Measurements from ENCODE around the gene CCDC192. TPM values are rescaled to one million over a fixed set of nuclear protein-coding genes. Genes with fewer than 3 reads are reported as not detected.

CCDC192 gene
- polyA plus RNA-seq, 3 donors = not detected

DNA sequence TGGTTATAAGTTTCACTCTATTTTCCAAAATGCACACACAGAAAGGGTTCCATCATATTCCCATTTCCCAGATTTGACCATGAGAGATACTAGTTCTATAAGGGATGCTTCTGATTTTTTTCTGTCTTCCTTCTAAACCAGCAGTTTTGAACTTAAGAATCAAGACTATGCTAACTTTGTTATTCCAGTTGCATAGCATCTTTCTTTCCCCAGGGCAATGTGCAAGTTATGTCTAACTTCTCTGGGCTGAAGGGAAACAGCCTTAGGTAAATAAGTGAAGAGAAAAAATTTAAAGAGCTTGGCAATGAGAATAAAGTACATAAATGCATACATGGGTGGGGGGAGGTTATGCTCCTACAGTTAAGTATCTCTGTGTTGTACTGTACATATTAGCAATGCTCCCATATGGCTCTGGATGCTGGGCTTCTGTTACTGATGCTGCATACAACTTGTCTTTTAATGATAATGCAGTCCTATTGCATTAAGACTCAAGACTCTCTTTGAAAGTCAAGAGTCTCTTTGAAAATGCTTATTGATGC lies 254.6 kb downstream of the CCDC192 start:
- no peaks in the 10 kb centered on the region for H3K9me3 ChIP-seq (replicated peaks in 1 of 2; ENCODE audit: control insufficient read depth in 1 of 2, insufficient read depth in 1 of 2, low read length in 2 of 2)
- no peak for DNase-seq
- H3K4me3 Mint-ChIP-seq = no peak overlapping the region
- H3K27me3 ChIP-seq (ENCODE audit: control insufficient read depth in 2 of 2, insufficient read depth in 2 of 2, low read length in 2 of 2) = no peaks in the 10 kb centered on the region
- peaks cover 0 to 3% of the 10 kb centered on the region in 2 donors for H3K36me3 Mint-ChIP-seq
- no peak overlapping the region for H2AFZ ChIP-seq (ENCODE audit: insufficient read depth, low read depth, low read length, poor library complexity, severe bottlenecking)
- peaks cover 0 to 4% (median 0%) of the 10 kb centered on the region in 3 donors for H3K27me3 Mint-ChIP-seq (ENCODE audit: low read depth in 3 of 3)
- H3K27ac Mint-ChIP-seq = no peak overlapping the region
- H3K4me1 Mint-ChIP-seq = peaks cover 17% of the 10 kb centered on the region
- H3K9me3 Mint-ChIP-seq = peaks cover 0 to 10% (median 2%) of the 10 kb centered on the region in 7 donors
- no peak overlapping the region for H3K27ac ChIP-seq (ENCODE audit: low read depth in 1 of 2, low read length in 2 of 2)
- no peaks in the 10 kb centered on the region for H4K20me1 ChIP-seq (ENCODE audit: insufficient read depth, low read length)
- TF ChIP-seq, protein P1, sequence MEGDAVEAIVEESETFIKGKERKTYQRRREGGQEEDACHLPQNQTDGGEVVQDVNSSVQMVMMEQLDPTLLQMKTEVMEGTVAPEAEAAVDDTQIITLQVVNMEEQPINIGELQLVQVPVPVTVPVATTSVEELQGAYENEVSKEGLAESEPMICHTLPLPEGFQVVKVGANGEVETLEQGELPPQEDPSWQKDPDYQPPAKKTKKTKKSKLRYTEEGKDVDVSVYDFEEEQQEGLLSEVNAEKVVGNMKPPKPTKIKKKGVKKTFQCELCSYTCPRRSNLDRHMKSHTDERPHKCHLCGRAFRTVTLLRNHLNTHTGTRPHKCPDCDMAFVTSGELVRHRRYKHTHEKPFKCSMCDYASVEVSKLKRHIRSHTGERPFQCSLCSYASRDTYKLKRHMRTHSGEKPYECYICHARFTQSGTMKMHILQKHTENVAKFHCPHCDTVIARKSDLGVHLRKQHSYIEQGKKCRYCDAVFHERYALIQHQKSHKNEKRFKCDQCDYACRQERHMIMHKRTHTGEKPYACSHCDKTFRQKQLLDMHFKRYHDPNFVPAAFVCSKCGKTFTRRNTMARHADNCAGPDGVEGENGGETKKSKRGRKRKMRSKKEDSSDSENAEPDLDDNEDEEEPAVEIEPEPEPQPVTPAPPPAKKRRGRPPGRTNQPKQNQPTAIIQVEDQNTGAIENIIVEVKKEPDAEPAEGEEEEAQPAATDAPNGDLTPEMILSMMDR (IDR thresholded peaks at IDR 0.05) = no peak
- intact Hi-C loops (cut with micrococcal nuclease) = no loop called here
- H3K79me2 ChIP-seq (ENCODE audit: insufficient read depth, low read length) = no peaks in the 10 kb centered on the region
- H3K4me2 ChIP-seq (replicated peaks; ENCODE audit: extremely low read depth, low read length, poor library complexity, severe bottlenecking) = no peak overlapping the region
- H3K36me3 ChIP-seq (replicated peaks in 1 of 2; ENCODE audit: control insufficient read depth in 1 of 2, insufficient read depth in 2 of 2, low read length in 2 of 2) = no peaks in the 10 kb centered on the region
- no peaks in the 10 kb centered on the region for H3K4me1 ChIP-seq (ENCODE audit: control insufficient read depth in 1 of 2, insufficient read depth in 2 of 2, low read length in 2 of 2)
- H3K4me3 ChIP-seq (replicated peaks in 1 of 3; ENCODE audit: low read depth in 2 of 3, low read length in 3 of 3) = no peak overlapping the region
- H3K9ac ChIP-seq (ENCODE audit: insufficient read depth, low read length, poor library complexity, severe bottlenecking) = no peak overlapping the region

DNA sequence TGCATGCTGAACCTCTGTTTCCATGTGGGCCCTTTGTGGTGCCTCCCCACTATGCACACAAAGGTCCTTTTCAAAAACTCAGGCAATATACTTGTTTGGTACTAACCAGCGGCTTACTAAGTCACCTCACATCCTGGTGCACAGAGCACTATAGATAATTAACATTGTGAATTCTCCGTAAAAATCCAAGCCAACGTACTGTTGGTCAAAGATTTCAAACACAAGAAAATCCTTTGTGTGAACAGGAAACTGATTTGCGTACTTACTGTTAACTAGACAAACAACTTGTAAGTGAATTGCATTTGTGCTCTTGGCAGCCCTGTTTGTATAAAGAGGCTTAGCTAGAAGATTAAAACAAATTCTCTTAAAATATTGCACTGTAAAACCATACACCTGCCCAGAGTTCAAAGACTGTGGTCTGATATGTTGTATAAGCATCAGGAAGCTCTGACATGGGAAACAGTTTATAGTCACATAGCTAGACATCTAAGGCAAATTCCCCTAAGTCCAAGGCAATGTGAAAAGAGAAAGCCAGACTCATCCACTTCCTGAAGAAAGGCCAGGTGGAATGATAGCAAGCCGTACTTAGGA lies 255.3 kb downstream of the CCDC192 start:
- Histone ChIP-seq H4K20me1 (ENCODE audit: insufficient read depth, low read length) (no peaks in the 10 kb centered on the region), H3K27ac (ENCODE audit: low read depth in 1 of 2, low read length in 2 of 2) (no peak overlapping the region), H3K4me1 (ENCODE audit: control insufficient read depth in 1 of 2, insufficient read depth in 2 of 2, low read length in 2 of 2) (no peaks in the 10 kb centered on the region), H2AFZ (ENCODE audit: insufficient read depth, low read depth, low read length, poor library complexity, severe bottlenecking) (no peak overlapping the region), H3K27me3 (ENCODE audit: control insufficient read depth in 2 of 2, insufficient read depth in 2 of 2, low read length in 2 of 2) (no peaks in the 10 kb centered on the region), H3K79me2 (ENCODE audit: insufficient read depth, low read length) (no peaks in the 10 kb centered on the region), H3K4me3 (replicated peaks in 1 of 3; ENCODE audit: low read depth in 2 of 3, low read length in 3 of 3) (no peak overlapping the region), H3K4me2 (replicated peaks; ENCODE audit: extremely low read depth, low read length, poor library complexity, severe bottlenecking) (no peak overlapping the region), H3K36me3 (replicated peaks in 1 of 2; ENCODE audit: control insufficient read depth in 1 of 2, insufficient read depth in 2 of 2, low read length in 2 of 2) (no peaks in the 10 kb centered on the region), H3K9me3 (replicated peaks in 1 of 2; ENCODE audit: control insufficient read depth in 1 of 2, insufficient read depth in 1 of 2, low read length in 2 of 2) (no peaks in the 10 kb centered on the region), H3K9ac (ENCODE audit: insufficient read depth, low read length, poor library complexity, severe bottlenecking) (no peak overlapping the region)
- TF ChIP-seq, protein P1 (IDR thresholded peaks at IDR 0.05) = no peak
- H3K27me3 Mint-ChIP-seq (ENCODE audit: low read depth in 3 of 3) = peaks cover 0 to 2% (median 0%) of the 10 kb centered on the region in 3 donors
- no peak overlapping the region for H3K27ac Mint-ChIP-seq
- intact Hi-C loops (cut with micrococcal nuclease) = no loop called here
- peaks cover 17% of the 10 kb centered on the region for H3K4me1 Mint-ChIP-seq
- WGBS (ENCODE audit: insufficient coverage) = 100% methylated on average over 2 of the region's 5 CpGs
- no peak overlapping the region for H3K4me3 Mint-ChIP-seq
- H3K36me3 Mint-ChIP-seq = peaks cover 0 to 3% of the 10 kb centered on the region in 2 donors
- peaks cover 0 to 10% (median 2%) of the 10 kb centered on the region in 7 donors for H3K9me3 Mint-ChIP-seq
- no peak for DNase-seq
